Measurements from ENCODE around the gene RPL13.

DNA sequence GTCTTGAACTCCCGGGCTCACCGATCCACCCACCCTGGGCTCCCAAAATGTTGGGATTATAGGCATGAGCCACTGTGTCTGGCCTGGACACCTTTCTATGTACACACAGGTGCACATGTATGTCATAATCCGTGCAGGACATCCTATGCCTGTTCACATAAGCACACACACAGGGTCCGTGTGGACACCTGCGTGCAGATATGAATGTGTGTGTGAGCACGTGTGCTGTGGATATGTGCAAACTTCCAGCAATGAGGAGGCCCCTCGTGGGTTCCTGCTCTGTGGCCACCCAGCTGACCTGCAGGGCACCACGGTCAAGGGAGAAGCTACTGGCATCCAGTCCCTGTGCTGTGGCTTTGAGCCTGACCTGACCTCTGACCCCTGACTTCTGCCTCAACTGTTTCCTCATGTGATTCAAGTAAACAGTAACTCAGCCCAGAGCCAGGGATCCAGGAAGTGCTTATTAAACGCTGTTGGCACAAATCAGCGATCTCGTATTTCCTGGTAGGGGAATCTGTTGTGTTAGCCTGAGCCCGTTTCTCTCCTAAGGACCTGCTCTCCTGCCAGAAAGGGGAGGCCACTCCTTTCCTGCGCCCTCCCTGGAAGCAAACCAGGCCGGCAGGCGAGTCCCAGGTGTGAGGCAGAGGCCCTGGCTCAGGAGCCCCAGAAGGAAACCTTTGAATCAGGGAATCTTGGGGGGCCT is 21.5 kb downstream of the RPL13 start:
- TF ChIP-seq EZH2 (IDR thresholded peaks at IDR 0.05) (no peak), POLR2AphosphoS5 (IDR thresholded peaks at IDR 0.05; ENCODE audit: borderline replicate concordance, low read depth, low read length) (no peak), FOXP2 (optimal IDR thresholded peaks at IDR 0.05; ENCODE audit: control extremely low read depth, extremely low read length, insufficient read depth) (no peak)

Data from SK-N-MC (cell line).